Activated CD8-positive, alpha-beta T cell treated with anti-CD3 and anti-CD28 coated beads, Interleukin-2, amount 10 ng/mL, durations not matched to agents 7 days and 5 days (primary cell): ENCODE data around the gene SWT1. TPM values are rescaled to one million over a fixed set of nuclear protein-coding genes. Genes with fewer than 3 reads are reported as not detected.
"Not testable (repeated sequence)": the region's sequence is repeated elsewhere in the genome, so short reads cannot be mapped to it uniquely, and the experiment has no call there.

Experiments
- ATAC-seq: fragments of 150-1000 bp; cut with Tn5 transposase; one replicate; pipeline ENCODE4 v1.10.0; 2021; ENCODE audit warnings: moderate library complexity
- CTCF ChIA-PET: fragments of 350-600 bp; sonication (Branson Sonifier 250); formaldehyde crosslinking; loops from one replicate; lab custom pipeline; 2021; ENCODE audit warnings: antibody characterized with exemption; lab: Charles Lee
- POLR2A ChIA-PET: fragments of 350-600 bp; sonication (Branson Sonifier 250); formaldehyde crosslinking; loops from one replicate; lab custom pipeline; 2021; ENCODE audit warnings: antibody characterized with exemption; lab: Charles Lee
- DNase-seq: peaks from one replicate; pipeline ENCODE4 v3.0.0-alpha.2; 2020
- H3K27ac Mint-ChIP-seq: one replicate; pipeline ENCODE4 v1.8.0; 2021; ENCODE audit warnings: mild to moderate bottlenecking, mixed read lengths
- H3K27me3 Mint-ChIP-seq: one replicate; pipeline ENCODE4 v1.8.0; 2021; ENCODE audit warnings: low read depth, mixed read lengths
- H3K36me3 Mint-ChIP-seq: one replicate; pipeline ENCODE4 v1.8.0; 2021; ENCODE audit warnings: low read depth, mixed read lengths
- H3K4me1 Mint-ChIP-seq: one replicate; pipeline ENCODE4 v1.8.0; 2021; ENCODE audit warnings: low read depth, mixed read lengths
- H3K4me3 Mint-ChIP-seq: one replicate; pipeline ENCODE4 v1.8.0; 2021; ENCODE audit warnings: mild to moderate bottlenecking, mixed read lengths
- H3K9me3 Mint-ChIP-seq: one replicate; pipeline ENCODE4 v1.8.0; 2022; ENCODE audit warnings: mixed read lengths; ENCODE audit not compliant: insufficient read depth
- total RNA-seq, 2 experiments: library from RNA; stranded (reverse); gene quantifications; one replicate each; pipeline ENCODE4 v1.2.3, GENCODE V29; 2021

Gene SWT1
- total RNA-seq, 2 experiments from 2014 or later = 2.1 to 2.2 TPM

DNA sequence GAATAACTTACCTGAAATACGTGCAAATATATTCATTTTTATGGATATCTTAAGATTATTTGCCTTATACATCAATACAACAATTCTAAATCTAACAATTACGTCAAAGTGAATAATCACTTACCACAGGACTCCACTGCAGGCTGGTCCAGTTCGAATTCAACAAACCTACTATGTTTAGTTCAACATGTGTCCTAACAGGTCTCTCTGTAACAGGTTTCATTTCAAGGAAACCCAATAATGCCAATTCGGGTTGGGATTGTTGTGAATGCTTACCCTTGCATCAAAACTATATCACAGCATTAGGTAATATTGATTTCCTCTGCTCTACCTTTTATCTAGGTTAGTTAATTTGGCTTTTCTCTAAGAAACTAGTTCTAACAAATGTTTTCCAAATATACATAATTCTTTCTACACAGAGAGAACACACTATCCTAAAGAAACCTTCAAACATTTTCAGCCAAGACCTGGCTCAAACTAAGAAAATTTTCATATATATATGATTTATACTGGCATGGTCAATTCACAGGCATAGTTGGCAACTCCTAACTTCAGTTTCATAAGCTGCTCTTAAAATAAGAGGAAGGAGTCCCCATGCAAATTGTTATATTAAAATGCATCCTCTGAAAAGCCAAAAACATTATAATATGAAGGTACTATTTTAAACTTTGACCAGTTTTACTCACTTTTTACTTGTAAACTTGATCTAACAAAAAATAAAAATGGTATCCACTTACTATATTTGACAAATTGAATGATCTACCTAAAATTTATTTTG lies 155.6 kb downstream of the SWT1 start:
- CTCF ChIA-PET = interaction anchor here (0.6 to 3.0 kb wide), 7 partner anchors 8 to 370 kb away, joined by 3 to 18 read pairs (median 9); no protein-coding TSS in a partner anchor

DNA sequence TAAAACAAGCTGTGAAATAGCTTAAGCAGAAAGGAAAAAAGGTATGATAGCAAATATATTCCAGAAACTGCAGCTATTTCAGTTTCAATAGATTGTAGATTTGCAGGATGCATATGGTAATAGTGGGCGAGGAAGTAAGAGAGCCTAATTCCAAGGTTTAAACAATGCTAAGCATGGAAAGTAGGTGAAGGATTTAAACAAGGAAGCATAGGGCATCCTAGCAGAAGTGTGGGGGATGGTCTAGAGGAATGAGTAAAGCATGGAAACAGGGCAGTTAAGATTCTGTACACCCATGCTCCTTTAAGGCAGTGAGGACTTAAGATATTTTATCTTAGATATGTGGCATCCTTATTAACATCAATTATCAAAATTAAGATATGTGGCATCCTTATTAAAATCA lies 157.4 kb downstream of the SWT1 start:
- Mint-ChIP-seq H3K27me3 (no peaks in the 10 kb centered on the region), H3K4me1 (peaks cover 52% of the 10 kb centered on the region), H3K27ac (peak overlapping the region; percentile 72), H3K4me3 (peak overlapping the region; percentile 90), H3K9me3 (no peaks in the 10 kb centered on the region), H3K36me3 (peaks cover 59% of the 10 kb centered on the region)
- no peak for ATAC-seq
- DNase-seq = no peak
- ChIA-PET POLR2A (interaction anchor here (0.6 to 2.0 kb wide), 8 partner anchors 24 to 366 kb away, joined by 3 to 9 read pairs (median 3); no protein-coding TSS in a partner anchor), CTCF (interaction anchor here (1.0 to 3.0 kb wide), 9 partner anchors 10 to 366 kb away, joined by 3 to 18 read pairs (median 5); no protein-coding TSS in a partner anchor)

More for the DNA sequence above, 155.6 kb downstream of the SWT1 start:
- peak overlapping the region; percentile 90 for H3K4me3 Mint-ChIP-seq
- H3K27me3 Mint-ChIP-seq = no peaks in the 10 kb centered on the region
- POLR2A ChIA-PET = interaction anchor here (0.6 to 2.0 kb wide), 3 partner anchors 19 to 248 kb away, joined by 3 to 9 read pairs (median 4); no protein-coding TSS in a partner anchor
- peaks cover 68% of the 10 kb centered on the region for H3K36me3 Mint-ChIP-seq
- H3K27ac Mint-ChIP-seq = peak overlapping the region; percentile 33
- DNase-seq (no peak), ATAC-seq (no peak)
- H3K9me3 Mint-ChIP-seq = no peaks in the 10 kb centered on the region
- peaks cover 42% of the 10 kb centered on the region for H3K4me1 Mint-ChIP-seq

DNA sequence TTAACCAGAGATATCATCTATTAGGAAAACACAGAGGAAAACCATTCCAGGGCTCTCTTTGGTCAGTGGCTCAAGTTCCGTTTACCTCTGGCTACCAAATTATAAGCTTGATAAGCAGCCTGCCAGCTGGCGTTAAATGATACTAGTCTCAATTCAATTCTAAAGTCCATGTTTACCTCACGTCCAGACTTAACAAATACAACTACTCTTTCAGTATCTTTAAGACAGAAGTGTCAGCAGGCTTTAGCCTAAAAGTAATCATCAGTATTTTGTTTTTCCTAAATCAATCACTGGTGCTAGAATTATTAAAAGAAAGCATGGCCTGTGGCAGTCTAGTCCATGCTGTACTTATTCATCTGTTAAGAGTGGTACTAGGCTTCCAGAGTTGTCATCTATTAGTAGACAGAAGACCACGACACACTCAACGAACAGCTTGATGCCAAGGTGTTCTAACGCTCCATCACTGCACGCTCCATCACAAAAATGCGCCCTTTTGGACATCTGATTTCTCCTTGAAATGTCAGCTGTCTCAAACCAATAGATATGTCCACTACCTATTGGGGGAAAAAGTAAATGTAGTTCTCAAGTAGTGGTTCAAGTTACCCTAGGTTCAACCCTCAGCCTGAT lies 158.6 kb downstream of the SWT1 start:
- peaks cover 61% of the 10 kb centered on the region for H3K36me3 Mint-ChIP-seq
- H3K27me3 Mint-ChIP-seq = no peaks in the 10 kb centered on the region
- peak overlapping the region; percentile 90 for H3K4me3 Mint-ChIP-seq
- ChIA-PET CTCF (interaction anchor here (1.0 to 4.8 kb wide), 13 partner anchors 16 to 354 kb away, joined by 3 to 66 read pairs (median 6); no protein-coding TSS in a partner anchor), POLR2A (interaction anchor here (0.6 to 4.4 kb wide), 26 partner anchors 10 to 378 kb away, joined by 3 to 87 read pairs (median 5); no protein-coding TSS in a partner anchor)
- ATAC-seq = no peak
- peak overlapping the region; percentile 94 for H3K27ac Mint-ChIP-seq
- peaks cover 1% of the 10 kb centered on the region for H3K9me3 Mint-ChIP-seq
- peaks cover 57% of the 10 kb centered on the region for H3K4me1 Mint-ChIP-seq
- peak; percentile 37 for DNase-seq

DNA sequence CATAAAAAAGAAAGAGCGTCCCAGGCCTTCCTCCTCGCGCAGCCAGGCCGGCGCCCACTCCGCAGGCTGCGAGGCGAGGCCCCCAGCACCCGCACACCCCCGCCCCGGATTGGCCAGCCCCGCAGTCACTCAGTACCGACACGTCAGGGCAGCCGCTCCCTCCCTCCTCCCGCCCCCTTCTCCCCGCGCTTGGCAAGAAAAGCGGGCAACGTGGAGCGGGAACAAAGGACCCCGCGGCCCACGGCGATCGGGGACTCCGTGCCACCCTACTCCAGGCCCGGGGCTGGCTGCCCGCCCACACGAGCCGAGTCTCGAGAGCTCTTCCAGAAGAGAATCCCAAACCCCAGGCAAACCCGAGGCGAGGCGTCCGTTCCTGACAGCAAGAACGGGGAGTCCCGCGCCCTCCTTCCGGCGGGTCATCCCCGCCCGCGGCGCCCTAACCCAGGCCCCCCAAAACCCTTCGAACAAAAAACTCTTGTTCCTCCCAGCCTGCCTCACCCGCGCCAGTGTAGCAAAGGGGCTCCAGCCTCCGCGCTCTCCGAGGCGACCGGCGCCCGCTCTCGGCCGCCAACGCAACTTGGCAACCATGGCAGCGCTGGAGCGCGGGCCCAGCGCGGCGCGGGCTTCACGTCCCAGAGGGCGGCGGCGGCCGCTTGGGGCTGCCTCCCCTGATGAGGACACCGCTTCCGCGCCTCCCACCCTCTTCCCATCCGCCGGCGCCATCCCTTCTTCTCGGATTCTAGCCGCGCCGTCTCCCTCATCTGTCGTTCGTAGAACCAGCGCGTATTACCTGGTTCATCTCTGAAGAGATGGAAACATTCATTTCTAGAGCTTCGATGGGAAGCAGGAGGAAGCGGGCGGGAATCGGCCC lies 159.4 kb downstream of the SWT1 start:
- POLR2A ChIA-PET = interaction anchor here (0.6 to 4.4 kb wide), 43 partner anchors 10 to 377 kb away, joined by 3 to 87 read pairs (median 4); partner anchors contain the start of gene SWT1
- no peaks in the 10 kb centered on the region for H3K27me3 Mint-ChIP-seq
- H3K27ac Mint-ChIP-seq = peak overlapping the region; percentile 94
- ATAC-seq = peak; percentile 46
- H3K36me3 Mint-ChIP-seq = peaks cover 63% of the 10 kb centered on the region
- DNase-seq = peak; percentile 94
- peak overlapping the region; percentile 90 for H3K4me3 Mint-ChIP-seq
- H3K4me1 Mint-ChIP-seq = peaks cover 57% of the 10 kb centered on the region
- CTCF ChIA-PET = interaction anchor here (0.7 to 4.8 kb wide), 31 partner anchors 10 to 386 kb away, joined by 3 to 66 read pairs (median 5); partner anchors contain the start of gene RNF2
- H3K9me3 Mint-ChIP-seq = peaks cover 9% of the 10 kb centered on the region

DNA sequence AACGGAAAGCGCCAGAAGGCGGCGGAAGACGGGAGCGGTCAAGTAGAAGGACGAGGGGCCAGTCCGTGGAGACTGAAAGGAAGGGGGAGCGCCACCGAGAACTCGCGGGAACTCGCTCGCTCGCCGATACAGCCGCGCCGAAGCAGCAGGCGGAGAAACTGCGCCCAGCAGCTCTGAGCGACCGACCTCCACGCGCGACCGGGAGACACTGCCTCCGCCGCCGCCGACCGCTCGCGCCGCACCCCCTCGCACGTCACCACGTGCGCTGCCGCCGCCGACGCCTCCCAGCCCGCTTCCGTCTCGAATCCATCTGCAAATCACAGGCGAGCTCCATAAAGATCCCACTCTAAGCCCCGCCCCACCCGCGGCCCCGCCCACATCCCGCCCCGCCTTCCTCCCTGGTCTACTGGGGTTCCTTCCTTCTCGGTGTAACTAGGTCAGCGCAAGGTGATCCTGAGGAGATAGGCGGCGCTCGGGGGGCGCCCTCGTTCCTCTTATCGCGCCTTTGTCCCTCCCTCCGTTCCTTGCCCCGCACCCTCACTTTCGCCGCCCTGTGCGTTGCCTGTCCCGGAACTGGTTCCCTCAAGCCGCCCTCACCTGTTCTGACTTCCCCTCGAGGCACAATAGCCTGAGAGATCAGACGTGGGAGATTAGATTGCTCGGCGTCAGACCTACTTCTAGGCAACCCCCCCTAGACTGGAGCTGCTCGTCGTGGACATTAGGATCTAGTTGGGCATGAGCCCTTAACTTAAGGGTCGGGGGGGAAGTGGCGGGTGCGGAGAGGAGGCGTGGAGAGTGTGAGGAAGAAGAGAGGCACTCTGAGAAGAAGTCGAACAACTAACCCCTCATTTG lies 160.3 kb downstream of the SWT1 start, which contains the start of gene IVNS1ABP:
Gene IVNS1ABP, minus strand, starts transcription at position 210 of the 852 bp plus-strand sequence. CDS start 7,750 bp downstream, outside the sequence.
- H3K27ac Mint-ChIP-seq = peak within 1 kb of the TSS; percentile 94
- POLR2A ChIA-PET = interaction anchor here (0.7 to 4.4 kb wide), 40 partner anchors 11 to 377 kb away, joined by 3 to 87 read pairs (median 4); partner anchors contain the start of gene SWT1
- peak; percentile 97 for DNase-seq

DNA sequence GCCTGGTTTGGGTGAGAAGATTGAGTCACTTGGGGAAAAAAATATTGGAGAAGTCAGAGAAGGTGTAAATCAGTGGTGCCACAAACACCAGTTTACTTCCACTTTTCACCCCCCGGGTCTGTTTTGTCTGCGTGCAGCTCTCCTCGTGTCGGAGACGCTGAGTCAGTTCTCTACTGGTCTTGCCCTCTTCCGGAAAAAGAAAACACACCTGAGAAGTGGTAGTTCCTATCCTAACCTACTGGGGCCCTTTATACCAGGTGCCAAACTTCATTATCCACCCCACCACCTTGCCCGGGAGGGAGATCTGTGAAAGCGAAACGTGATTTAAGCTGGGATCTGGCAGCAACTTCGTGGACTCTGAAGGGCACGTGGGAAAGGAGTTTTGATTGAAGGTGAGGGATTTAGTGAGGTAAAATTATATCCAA lies 160.9 kb downstream of the SWT1 start:
- ChIA-PET CTCF (interaction anchor here (0.6 to 4.8 kb wide), 27 partner anchors 9 to 376 kb away, joined by 3 to 66 read pairs (median 7); partner anchors contain the start of gene RNF2), POLR2A (interaction anchor here (0.7 to 4.4 kb wide), 23 partner anchors 11 to 362 kb away, joined by 3 to 87 read pairs (median 6); no protein-coding TSS in a partner anchor)
- Mint-ChIP-seq H3K4me1 (peaks cover 46% of the 10 kb centered on the region), H3K36me3 (peaks cover 61% of the 10 kb centered on the region), H3K27ac (peak overlapping the region; percentile 94), H3K27me3 (no peaks in the 10 kb centered on the region), H3K4me3 (peak overlapping the region; percentile 90), H3K9me3 (peaks cover 9% of the 10 kb centered on the region)
- DNase-seq (peak; percentile 89), ATAC-seq (peak; percentile 46)

More for the DNA sequence above, 160.3 kb downstream of the SWT1 start, which contains the start of gene IVNS1ABP:
- ATAC-seq = peak; percentile 81
- Mint-ChIP-seq H3K4me3 (peak within 1 kb of the TSS; percentile 90), H3K27me3 (no peaks in the 10 kb centered on the region), H3K36me3 (peaks cover 59% of the 10 kb centered on the region), H3K4me1 (peaks cover 49% of the 10 kb centered on the region), H3K9me3 (peaks cover 9% of the 10 kb centered on the region)
- CTCF ChIA-PET = interaction anchor here (0.6 to 4.8 kb wide), 35 partner anchors 10 to 385 kb away, joined by 3 to 66 read pairs (median 5); partner anchors contain the start of gene RNF2

DNA sequence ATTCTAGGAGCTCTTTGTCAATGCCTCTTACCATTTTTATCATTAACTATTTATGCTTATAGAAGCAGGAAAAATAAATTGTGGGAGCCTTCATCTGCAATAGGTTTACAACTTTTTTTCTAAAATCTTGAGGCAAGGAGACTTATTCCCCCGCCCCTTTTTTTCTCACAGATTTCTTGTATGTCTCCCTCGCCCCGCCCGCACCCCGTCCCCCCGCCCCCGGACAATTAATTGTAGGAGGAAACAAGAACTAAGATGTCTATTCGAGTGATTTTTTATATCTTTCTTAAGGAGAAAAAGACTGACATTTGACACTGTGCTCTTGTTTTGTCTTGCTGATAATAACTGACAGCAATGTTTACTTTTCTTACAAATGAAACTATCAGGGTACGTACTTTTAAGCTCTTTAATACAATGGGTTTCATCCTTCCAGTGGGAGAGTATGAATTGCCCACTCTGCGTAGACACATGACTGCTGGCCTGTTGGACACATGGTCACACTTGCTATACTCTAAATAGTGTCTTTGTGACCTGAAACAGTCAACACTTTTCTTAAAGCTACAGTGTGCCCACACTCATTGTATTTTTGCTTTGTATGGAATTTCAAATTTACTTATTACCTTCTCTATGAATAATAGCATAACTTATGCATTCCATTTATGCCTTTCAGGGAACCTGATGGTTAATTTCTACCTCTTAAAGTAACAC lies 161.6 kb downstream of the SWT1 start:
- H3K9me3 Mint-ChIP-seq = peaks cover 9% of the 10 kb centered on the region
- ChIA-PET POLR2A (interaction anchor here (0.7 to 4.4 kb wide), 18 partner anchors 12 to 361 kb away, joined by 3 to 87 read pairs (median 14); no protein-coding TSS in a partner anchor), CTCF (interaction anchor here (0.8 to 4.8 kb wide), 20 partner anchors 9 to 362 kb away, joined by 3 to 66 read pairs (median 8); no protein-coding TSS in a partner anchor)
- H3K36me3 Mint-ChIP-seq = peaks cover 55% of the 10 kb centered on the region
- peak overlapping the region; percentile 94 for H3K27ac Mint-ChIP-seq
- H3K27me3 Mint-ChIP-seq = no peaks in the 10 kb centered on the region
- ATAC-seq (no peak), DNase-seq (no peak)
- H3K4me3 Mint-ChIP-seq = peak overlapping the region; percentile 90
- peaks cover 39% of the 10 kb centered on the region for H3K4me1 Mint-ChIP-seq

DNA sequence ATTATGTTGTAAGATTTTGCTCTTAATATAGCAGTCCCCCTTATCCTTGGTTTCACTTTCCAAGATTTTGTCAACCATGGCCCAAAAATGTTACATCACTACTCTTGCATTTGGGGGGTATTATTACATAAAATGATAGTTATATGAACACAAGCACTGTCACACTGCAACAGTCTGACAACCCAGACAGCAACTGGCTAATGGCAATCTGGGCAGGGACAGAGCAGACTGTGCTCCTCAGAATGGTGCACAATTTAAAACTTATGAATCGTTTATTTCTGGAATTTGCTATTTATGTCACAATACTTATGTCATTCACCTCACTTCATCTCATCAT lies 162.1 kb downstream of the SWT1 start:
- ChIA-PET POLR2A (interaction anchor here (0.7 to 4.4 kb wide), 6 partner anchors 18 to 317 kb away, joined by 3 to 87 read pairs (median 58); no protein-coding TSS in a partner anchor), CTCF (interaction anchor here (1.4 to 4.8 kb wide), 6 partner anchors 19 to 351 kb away, joined by 8 to 66 read pairs (median 21); no protein-coding TSS in a partner anchor)
- Mint-ChIP-seq H3K27ac (peak overlapping the region; percentile 31), H3K27me3 (no peaks in the 10 kb centered on the region), H3K36me3 (peaks cover 49% of the 10 kb centered on the region), H3K4me1 (peaks cover 37% of the 10 kb centered on the region), H3K4me3 (peak overlapping the region; percentile 90), H3K9me3 (peaks cover 9% of the 10 kb centered on the region)
- no peak for ATAC-seq
- DNase-seq = no peak

DNA sequence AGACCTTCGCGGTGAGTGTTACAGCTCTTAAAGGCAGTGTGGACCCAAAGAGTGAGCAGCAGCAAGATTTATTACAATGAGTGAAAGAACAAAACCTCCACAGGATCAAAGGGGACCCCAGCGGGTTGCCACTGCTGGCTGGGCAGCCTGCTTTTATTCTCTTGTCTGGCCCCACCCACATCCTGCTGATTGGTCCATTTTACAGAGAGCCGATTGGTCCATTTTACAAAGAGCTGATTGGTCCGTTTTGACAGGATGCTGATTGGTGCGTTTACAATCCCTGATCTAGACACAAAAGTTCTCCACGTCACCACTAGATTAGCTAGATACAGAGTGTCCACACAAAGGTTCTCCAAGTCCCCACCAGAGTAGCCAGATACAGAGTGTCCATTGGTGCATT lies 164.1 kb downstream of the SWT1 start:
- CTCF ChIA-PET = interaction anchor here (0.7 kb wide), 1 partner anchor 170 kb away, joined by 3 read pairs; no protein-coding TSS in a partner anchor
- not testable (repeated sequence) for H3K27ac Mint-ChIP-seq

More for the DNA sequence above, 164.1 kb downstream of the SWT1 start:
- H3K9me3 Mint-ChIP-seq, H3K27me3 Mint-ChIP-seq, H3K4me3 Mint-ChIP-seq, ATAC-seq, DNase-seq: not testable (repeated sequence)
- peaks cover 35% of the 10 kb centered on the region for H3K36me3 Mint-ChIP-seq
- peaks cover 40% of the 10 kb centered on the region for H3K4me1 Mint-ChIP-seq
- POLR2A ChIA-PET = interaction anchor here (1.1 kb wide), 1 partner anchor 18 kb away, joined by 4 read pairs; no protein-coding TSS in a partner anchor
